ENCODE measurements around the gene DHRS4.

DNA sequence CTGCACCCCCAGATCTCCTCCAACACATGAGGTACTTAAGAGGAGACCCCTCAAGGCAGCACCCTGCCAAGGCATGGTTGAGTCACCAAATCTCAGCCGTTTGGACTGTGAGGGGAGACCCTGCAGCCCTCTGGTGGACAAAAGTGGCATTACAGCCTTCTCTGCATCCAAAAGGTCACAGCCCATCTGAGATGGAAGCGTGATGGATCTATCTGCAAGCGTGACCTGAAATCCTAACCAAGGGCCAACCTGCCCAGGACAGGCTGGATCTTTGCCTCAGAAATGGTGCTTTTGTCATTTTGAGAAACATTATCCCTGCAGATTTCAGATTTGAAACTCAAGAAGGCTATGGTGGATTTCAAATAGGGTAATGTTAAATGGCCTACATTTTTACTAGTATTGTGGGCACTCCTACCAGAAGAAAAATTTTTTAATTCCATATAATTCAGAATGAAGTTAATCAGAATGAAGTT is 23.7 kb upstream of the DHRS4 start:
- no peak for TF ChIP-seq TAF1 (IDR thresholded peaks at IDR 0.05; ENCODE audit: low read depth)
- TF ChIP-seq TEAD4 (IDR thresholded peaks at IDR 0.05), result no peak
- TF ChIP-seq CEBPB (IDR thresholded peaks at IDR 0.05), result no peak
- no peak for TF ChIP-seq EGR1 (IDR thresholded peaks at IDR 0.05)
- no peak for TF ChIP-seq EP300 (IDR thresholded peaks at IDR 0.05; ENCODE audit: borderline replicate concordance)
- TF ChIP-seq, protein P1, sequence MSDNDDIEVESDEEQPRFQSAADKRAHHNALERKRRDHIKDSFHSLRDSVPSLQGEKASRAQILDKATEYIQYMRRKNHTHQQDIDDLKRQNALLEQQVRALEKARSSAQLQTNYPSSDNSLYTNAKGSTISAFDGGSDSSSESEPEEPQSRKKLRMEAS (IDR thresholded peaks at IDR 0.05), result no peak
- peak; percentile 68 for TF ChIP-seq RAD21 (IDR thresholded peaks at IDR 0.05; ENCODE audit: low read depth)
- TF ChIP-seq, protein P2, sequence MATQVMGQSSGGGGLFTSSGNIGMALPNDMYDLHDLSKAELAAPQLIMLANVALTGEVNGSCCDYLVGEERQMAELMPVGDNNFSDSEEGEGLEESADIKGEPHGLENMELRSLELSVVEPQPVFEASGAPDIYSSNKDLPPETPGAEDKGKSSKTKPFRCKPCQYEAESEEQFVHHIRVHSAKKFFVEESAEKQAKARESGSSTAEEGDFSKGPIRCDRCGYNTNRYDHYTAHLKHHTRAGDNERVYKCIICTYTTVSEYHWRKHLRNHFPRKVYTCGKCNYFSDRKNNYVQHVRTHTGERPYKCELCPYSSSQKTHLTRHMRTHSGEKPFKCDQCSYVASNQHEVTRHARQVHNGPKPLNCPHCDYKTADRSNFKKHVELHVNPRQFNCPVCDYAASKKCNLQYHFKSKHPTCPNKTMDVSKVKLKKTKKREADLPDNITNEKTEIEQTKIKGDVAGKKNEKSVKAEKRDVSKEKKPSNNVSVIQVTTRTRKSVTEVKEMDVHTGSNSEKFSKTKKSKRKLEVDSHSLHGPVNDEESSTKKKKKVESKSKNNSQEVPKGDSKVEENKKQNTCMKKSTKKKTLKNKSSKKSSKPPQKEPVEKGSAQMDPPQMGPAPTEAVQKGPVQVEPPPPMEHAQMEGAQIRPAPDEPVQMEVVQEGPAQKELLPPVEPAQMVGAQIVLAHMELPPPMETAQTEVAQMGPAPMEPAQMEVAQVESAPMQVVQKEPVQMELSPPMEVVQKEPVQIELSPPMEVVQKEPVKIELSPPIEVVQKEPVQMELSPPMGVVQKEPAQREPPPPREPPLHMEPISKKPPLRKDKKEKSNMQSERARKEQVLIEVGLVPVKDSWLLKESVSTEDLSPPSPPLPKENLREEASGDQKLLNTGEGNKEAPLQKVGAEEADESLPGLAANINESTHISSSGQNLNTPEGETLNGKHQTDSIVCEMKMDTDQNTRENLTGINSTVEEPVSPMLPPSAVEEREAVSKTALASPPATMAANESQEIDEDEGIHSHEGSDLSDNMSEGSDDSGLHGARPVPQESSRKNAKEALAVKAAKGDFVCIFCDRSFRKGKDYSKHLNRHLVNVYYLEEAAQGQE (IDR thresholded peaks at IDR 0.05; ENCODE audit: low read depth), result no peak
- no peak for TF ChIP-seq TCF12 (IDR thresholded peaks at IDR 0.05; ENCODE audit: low read depth)
- no peak for TF ChIP-seq YY1 (IDR thresholded peaks at IDR 0.05; ENCODE audit: low read depth)
- TF ChIP-seq FOXM1 (IDR thresholded peaks at IDR 0.05; ENCODE audit: borderline replicate concordance, low read depth), result no peak
- no peak for TF ChIP-seq CREB1 (IDR thresholded peaks at IDR 0.05; ENCODE audit: low read depth)
- no peak for TF ChIP-seq ZBTB7A (IDR thresholded peaks at IDR 0.05; ENCODE audit: low read depth)
- TF ChIP-seq, protein P3, sequence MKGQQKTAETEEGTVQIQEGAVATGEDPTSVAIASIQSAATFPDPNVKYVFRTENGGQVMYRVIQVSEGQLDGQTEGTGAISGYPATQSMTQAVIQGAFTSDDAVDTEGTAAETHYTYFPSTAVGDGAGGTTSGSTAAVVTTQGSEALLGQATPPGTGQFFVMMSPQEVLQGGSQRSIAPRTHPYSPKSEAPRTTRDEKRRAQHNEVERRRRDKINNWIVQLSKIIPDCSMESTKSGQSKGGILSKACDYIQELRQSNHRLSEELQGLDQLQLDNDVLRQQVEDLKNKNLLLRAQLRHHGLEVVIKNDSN (IDR thresholded peaks at IDR 0.05), result no peak

Measured in Ishikawa (cell line).